ENCODE measurements around the gene TP53I13. TPM values are rescaled to one million over a fixed set of nuclear protein-coding genes. Genes with fewer than 3 reads are reported as not detected.
"Not testable (repeated sequence)": the region's sequence is repeated elsewhere in the genome, so short reads cannot be mapped to it uniquely, and the experiment has no call there.

The TP53I13 gene
- total RNA-seq, 1 donor, result 41.8 TPM

DNA sequence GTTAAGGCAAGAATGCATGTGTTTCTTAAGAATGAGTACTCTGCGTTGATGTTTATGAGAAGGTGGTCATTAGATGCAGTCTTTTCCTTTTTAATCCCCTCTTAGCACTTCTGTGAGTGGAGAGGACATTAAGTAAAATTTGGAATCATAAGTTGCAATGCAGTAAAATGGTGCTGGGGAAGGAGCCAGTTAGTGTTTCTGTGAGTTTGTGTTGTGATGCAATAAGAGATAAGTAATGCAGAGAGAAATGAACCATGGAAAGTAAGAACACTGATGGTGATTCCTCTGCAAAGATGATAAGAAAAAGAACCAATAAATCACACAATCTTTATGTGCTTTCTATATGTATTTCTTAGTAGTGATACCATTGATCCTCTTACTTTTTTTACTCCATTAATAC, 21.7 kb upstream of the TP53I13 start:
- no peak overlapping the region for H3K4me3 ChIP-seq (ENCODE audit: low read depth, low read length)
- DNase-seq (ENCODE audit: low read depth), result peak; percentile 53
- TF ChIP-seq, protein P1, sequence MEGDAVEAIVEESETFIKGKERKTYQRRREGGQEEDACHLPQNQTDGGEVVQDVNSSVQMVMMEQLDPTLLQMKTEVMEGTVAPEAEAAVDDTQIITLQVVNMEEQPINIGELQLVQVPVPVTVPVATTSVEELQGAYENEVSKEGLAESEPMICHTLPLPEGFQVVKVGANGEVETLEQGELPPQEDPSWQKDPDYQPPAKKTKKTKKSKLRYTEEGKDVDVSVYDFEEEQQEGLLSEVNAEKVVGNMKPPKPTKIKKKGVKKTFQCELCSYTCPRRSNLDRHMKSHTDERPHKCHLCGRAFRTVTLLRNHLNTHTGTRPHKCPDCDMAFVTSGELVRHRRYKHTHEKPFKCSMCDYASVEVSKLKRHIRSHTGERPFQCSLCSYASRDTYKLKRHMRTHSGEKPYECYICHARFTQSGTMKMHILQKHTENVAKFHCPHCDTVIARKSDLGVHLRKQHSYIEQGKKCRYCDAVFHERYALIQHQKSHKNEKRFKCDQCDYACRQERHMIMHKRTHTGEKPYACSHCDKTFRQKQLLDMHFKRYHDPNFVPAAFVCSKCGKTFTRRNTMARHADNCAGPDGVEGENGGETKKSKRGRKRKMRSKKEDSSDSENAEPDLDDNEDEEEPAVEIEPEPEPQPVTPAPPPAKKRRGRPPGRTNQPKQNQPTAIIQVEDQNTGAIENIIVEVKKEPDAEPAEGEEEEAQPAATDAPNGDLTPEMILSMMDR (IDR thresholded peaks at IDR 0.05; ENCODE audit: insufficient read depth, low read length), result no peak

- DNase-seq (ENCODE audit: low read depth), result peak; percentile 40
- TF ChIP-seq, protein P1 (IDR thresholded peaks at IDR 0.05; ENCODE audit: insufficient read depth, low read length), result no peak
- no peak overlapping the region for H3K4me3 ChIP-seq (ENCODE audit: low read depth, low read length)
These were observed 19.2 kb upstream of the TP53I13 start for GRCh38 chr17:29549177-29549923.

DNA sequence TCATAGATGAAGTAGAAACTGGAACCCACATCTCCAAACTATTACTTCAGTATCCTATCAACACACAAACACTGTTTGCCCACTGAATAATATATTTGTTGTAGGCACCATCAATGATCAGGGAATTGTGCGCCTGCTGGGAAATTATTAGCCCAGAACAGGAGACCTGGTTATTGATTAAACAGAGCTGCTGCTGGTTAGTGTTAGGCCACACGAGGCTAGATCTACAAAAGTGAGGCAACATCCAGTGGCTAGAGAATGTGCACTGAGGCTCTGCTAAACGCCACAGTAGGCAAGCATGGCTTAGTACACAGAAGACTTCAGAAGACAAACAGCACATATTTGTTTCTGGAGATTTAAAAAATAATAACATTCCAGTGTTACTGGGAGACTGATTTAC, 12.7 kb upstream of the TP53I13 start:
- no peak for DNase-seq (ENCODE audit: low read depth)
- TF ChIP-seq, protein P1 (IDR thresholded peaks at IDR 0.05; ENCODE audit: insufficient read depth, low read length), result no peak
- no peak overlapping the region for H3K4me3 ChIP-seq (ENCODE audit: low read depth, low read length)

DNA sequence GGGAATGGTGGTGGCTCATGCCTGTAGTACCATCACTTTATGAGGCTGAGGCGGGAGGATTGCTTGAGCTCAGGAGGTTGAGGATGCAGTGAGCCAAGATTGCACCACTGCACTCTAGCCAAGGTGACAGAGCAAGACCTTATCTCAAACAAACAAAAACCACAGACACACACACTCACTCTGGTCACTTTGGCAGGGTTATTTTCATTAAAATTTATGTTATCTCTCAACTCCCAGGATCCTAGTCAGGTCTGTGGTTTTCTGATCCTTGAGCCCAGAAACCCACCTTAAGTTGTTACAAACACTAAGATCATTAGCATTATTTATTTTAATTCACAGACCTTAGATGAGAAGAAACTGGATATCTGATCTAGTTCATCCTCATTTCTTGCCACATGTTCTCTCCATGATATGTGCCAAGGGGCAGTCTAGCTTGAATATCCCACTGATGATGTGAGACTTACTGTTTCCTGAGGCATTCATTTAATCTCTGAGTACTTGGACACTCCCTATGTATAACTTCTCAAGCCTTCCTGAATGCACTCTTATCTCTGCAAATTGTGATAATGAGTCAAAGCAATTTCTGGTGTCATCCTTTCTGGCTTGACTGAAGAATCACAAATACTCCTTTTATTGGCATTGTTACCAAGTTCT, 11.3 kb upstream of the TP53I13 start:
- TF ChIP-seq, protein P1 (IDR thresholded peaks at IDR 0.05; ENCODE audit: insufficient read depth, low read length), result no peak
- H3K4me3 ChIP-seq (ENCODE audit: low read depth, low read length), result no peak overlapping the region
- peak; percentile 83 for DNase-seq (ENCODE audit: low read depth)

DNA sequence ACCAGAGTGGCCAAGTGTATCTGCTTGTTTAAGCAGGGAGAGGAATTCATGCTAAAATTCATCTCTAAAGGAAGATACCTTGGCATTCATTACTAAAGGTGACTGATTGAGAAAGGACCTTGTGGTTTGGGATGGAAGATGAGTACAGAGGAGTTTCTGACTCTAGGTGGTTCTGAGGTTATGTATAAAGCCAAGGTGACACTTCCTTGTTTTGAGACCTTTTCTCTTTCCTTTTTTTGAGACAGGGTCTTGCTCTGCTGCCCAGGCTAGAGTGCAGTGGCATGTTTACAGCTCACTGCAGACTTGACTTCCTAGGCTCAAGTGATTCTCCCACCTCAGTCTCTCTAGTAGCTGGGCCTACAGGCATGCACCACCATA, 10.8 kb upstream of the TP53I13 start:
- TF ChIP-seq, protein P1 (IDR thresholded peaks at IDR 0.05; ENCODE audit: insufficient read depth, low read length), result no peak
- DNase-seq (ENCODE audit: low read depth), result no peak
- H3K4me3 ChIP-seq (ENCODE audit: low read depth, low read length), result no peak overlapping the region

GRCh38 chr17:29558139-29558538, 10.4 kb upstream of the TP53I13 start:
- H3K4me3 ChIP-seq (ENCODE audit: low read depth, low read length); DNase-seq (ENCODE audit: low read depth): not testable (repeated sequence)

GRCh38 chr17:29559640-29560039, 8.9 kb upstream of the TP53I13 start:
- TF ChIP-seq, protein P1 (IDR thresholded peaks at IDR 0.05; ENCODE audit: insufficient read depth, low read length), result no peak
- H3K4me3 ChIP-seq (ENCODE audit: low read depth, low read length), result no peak overlapping the region
- DNase-seq (ENCODE audit: low read depth), result no peak

All from fibroblast of the aortic adventitia (primary cell).